ENCODE measurements around the gene TCAP. TPM values are rescaled to one million over a fixed set of nuclear protein-coding genes. Genes with fewer than 3 reads are reported as not detected.
A peak's percentile ranks its signal among the peaks of the same experiment; 100 is the strongest.

Gene TCAP
- total RNA-seq, 1 donor from 2014 or later = 0.98 TPM

DNA sequence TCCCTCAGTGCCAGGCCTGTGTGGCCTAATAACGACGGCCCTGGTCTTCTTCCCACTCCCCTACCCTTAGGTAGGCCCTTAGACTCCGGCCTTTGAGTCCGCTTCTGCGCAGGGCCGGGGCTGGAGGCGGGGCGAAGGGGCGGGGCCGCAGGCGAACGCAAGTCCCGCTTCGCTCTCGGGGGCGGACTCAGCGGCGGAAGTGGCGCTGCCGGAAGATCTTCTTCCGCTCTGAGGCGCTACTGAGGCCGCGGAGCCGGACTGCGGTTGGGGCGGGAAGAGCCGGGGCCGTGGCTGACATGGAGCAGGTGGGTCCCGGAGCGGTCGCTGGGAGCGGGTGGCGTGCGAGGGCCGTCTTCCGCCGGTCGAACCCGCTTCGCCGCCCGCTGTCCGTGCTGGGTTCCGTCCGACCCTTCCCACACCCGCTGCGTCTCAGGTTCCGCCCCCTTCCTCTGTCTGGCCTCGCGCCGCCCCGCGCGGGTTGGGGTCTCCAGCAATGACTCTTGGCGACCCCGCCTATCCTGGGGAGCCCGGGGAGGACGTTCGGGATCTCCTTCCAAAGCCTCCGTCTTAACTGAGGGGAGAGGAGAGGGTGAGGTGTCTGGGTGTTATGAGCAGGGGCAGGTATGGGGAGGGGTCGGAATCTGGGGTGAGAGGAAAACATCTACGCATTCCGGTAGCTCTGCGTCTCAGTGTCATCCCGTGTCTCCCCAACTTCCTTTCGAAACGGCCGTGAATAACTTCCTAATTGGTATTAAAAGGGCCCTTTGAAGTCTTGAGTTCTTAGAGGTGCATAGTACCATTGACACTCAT, 28.0 kb upstream of the TCAP start, which contains the start of gene STARD3:
Gene STARD3 (plus strand): TSS at position 218 of the 810 bp plus-strand sequence. CDS start 16,388 bp downstream, outside the sequence.
- peaks cover 3% of the 10 kb centered on the region for H3K27me3 Mint-ChIP-seq (ENCODE audit: low read depth, unreplicated experiment)
- Histone ChIP-seq H3K27ac (ENCODE audit: low read depth, low read length) (peak within 1 kb of the TSS; percentile 69), H2AFZ (ENCODE audit: low read depth, low read length) (peak within 1 kb of the TSS; percentile 94), H3K79me2 (ENCODE audit: insufficient read depth, low read length) (peaks cover 51% of the 10 kb centered on the region), H4K20me1 (ENCODE audit: insufficient read depth, low read length) (peaks cover 40% of the 10 kb centered on the region), H3K36me3 (ENCODE audit: insufficient read depth, low read length) (no peaks in the 10 kb centered on the region), H3K27me3 (ENCODE audit: insufficient read depth, low read length) (peaks cover 2% of the 10 kb centered on the region), H3K4me2 (ENCODE audit: low read length) (peak within 1 kb of the TSS; percentile 93), H3K4me1 (ENCODE audit: insufficient read depth, low read length) (peaks cover 19% of the 10 kb centered on the region), H3K9me3 (ENCODE audit: insufficient read depth, low read depth, low read length) (no peaks in the 10 kb centered on the region), H3K9ac (ENCODE audit: low read length) (peak within 1 kb of the TSS; percentile 93), H3K4me3 (ENCODE audit: insufficient read depth, low read depth, low read length) (peak within 1 kb of the TSS; percentile 89)
- peak within 1 kb of the TSS; percentile 28 for H3K27ac Mint-ChIP-seq (ENCODE audit: unreplicated experiment)
- peaks cover 3% of the 10 kb centered on the region for H3K36me3 Mint-ChIP-seq (ENCODE audit: low read depth, unreplicated experiment)
- no peaks in the 10 kb centered on the region for H3K9me3 Mint-ChIP-seq (ENCODE audit: unreplicated experiment)
- FAIRE-seq = no peak
- H3K4me3 Mint-ChIP-seq (ENCODE audit: unreplicated experiment) = peak within 1 kb of the TSS; percentile 86
- TF ChIP-seq CTCF (IDR thresholded peaks at IDR 0.05; ENCODE audit: insufficient read depth, low read depth, low read length) = no peak
- TF ChIP-seq EZH2 (IDR thresholded peaks at IDR 0.05; ENCODE audit: insufficient read depth, low read length) = no peak
- DNase-seq (ENCODE audit: low read depth) = peak; percentile 75
- H3K4me1 Mint-ChIP-seq (ENCODE audit: low read depth, unreplicated experiment) = peaks cover 30% of the 10 kb centered on the region

GRCh38 chr17:39638317-39638716, 26.8 kb upstream of the TCAP start:
- Histone ChIP-seq H3K4me2 (ENCODE audit: low read length) (peak overlapping the region; percentile 93), H3K4me3 (ENCODE audit: insufficient read depth, low read depth, low read length) (no peak overlapping the region), H3K27me3 (ENCODE audit: insufficient read depth, low read length) (no peaks in the 10 kb centered on the region), H3K27ac (ENCODE audit: low read depth, low read length) (no peak overlapping the region), H3K36me3 (ENCODE audit: insufficient read depth, low read length) (no peaks in the 10 kb centered on the region), H3K4me1 (ENCODE audit: insufficient read depth, low read length) (peaks cover 25% of the 10 kb centered on the region), H3K9me3 (ENCODE audit: insufficient read depth, low read depth, low read length) (no peaks in the 10 kb centered on the region), H4K20me1 (ENCODE audit: insufficient read depth, low read length) (peaks cover 51% of the 10 kb centered on the region), H3K9ac (ENCODE audit: low read length) (peak overlapping the region; percentile 93), H3K79me2 (ENCODE audit: insufficient read depth, low read length) (peaks cover 63% of the 10 kb centered on the region), H2AFZ (ENCODE audit: low read depth, low read length) (no peak overlapping the region)
- peak overlapping the region; percentile 86 for H3K4me3 Mint-ChIP-seq (ENCODE audit: unreplicated experiment)
- TF ChIP-seq CTCF (IDR thresholded peaks at IDR 0.05; ENCODE audit: insufficient read depth, low read depth, low read length) (no peak), EZH2 (IDR thresholded peaks at IDR 0.05; ENCODE audit: insufficient read depth, low read length) (no peak)
- DNase-seq (ENCODE audit: low read depth) (no peak), FAIRE-seq (no peak)
- no peaks in the 10 kb centered on the region for H3K9me3 Mint-ChIP-seq (ENCODE audit: unreplicated experiment)
- H3K36me3 Mint-ChIP-seq (ENCODE audit: low read depth, unreplicated experiment) = peaks cover 3% of the 10 kb centered on the region
- peaks cover 39% of the 10 kb centered on the region for H3K4me1 Mint-ChIP-seq (ENCODE audit: low read depth, unreplicated experiment)
- H3K27ac Mint-ChIP-seq (ENCODE audit: unreplicated experiment) = no peak overlapping the region
- H3K27me3 Mint-ChIP-seq (ENCODE audit: low read depth, unreplicated experiment) = no peaks in the 10 kb centered on the region

- Mint-ChIP-seq H3K27me3 (ENCODE audit: low read depth, unreplicated experiment) (no peaks in the 10 kb centered on the region), H3K4me1 (ENCODE audit: low read depth, unreplicated experiment) (peaks cover 43% of the 10 kb centered on the region), H3K9me3 (ENCODE audit: unreplicated experiment) (no peaks in the 10 kb centered on the region), H3K36me3 (ENCODE audit: low read depth, unreplicated experiment) (peaks cover 3% of the 10 kb centered on the region), H3K4me3 (ENCODE audit: unreplicated experiment) (peak overlapping the region; percentile 69), H3K27ac (ENCODE audit: unreplicated experiment) (peak overlapping the region; percentile 93)
- FAIRE-seq (no peak), DNase-seq (ENCODE audit: low read depth) (no peak)
- Histone ChIP-seq H3K27me3 (ENCODE audit: insufficient read depth, low read length) (no peaks in the 10 kb centered on the region), H3K4me1 (ENCODE audit: insufficient read depth, low read length) (peaks cover 28% of the 10 kb centered on the region), H3K9ac (ENCODE audit: low read length) (no peak overlapping the region), H3K36me3 (ENCODE audit: insufficient read depth, low read length) (no peaks in the 10 kb centered on the region), H3K27ac (ENCODE audit: low read depth, low read length) (no peak overlapping the region), H3K4me3 (ENCODE audit: insufficient read depth, low read depth, low read length) (no peak overlapping the region), H3K4me2 (ENCODE audit: low read length) (no peak overlapping the region), H4K20me1 (ENCODE audit: insufficient read depth, low read length) (peaks cover 59% of the 10 kb centered on the region), H3K79me2 (ENCODE audit: insufficient read depth, low read length) (peaks cover 70% of the 10 kb centered on the region), H3K9me3 (ENCODE audit: insufficient read depth, low read depth, low read length) (no peaks in the 10 kb centered on the region), H2AFZ (ENCODE audit: low read depth, low read length) (no peak overlapping the region)
- no peak for TF ChIP-seq CTCF (IDR thresholded peaks at IDR 0.05; ENCODE audit: insufficient read depth, low read depth, low read length)
- TF ChIP-seq EZH2 (IDR thresholded peaks at IDR 0.05; ENCODE audit: insufficient read depth, low read length) = no peak
These were observed 26.1 kb upstream of the TCAP start for GRCh38 chr17:39639043-39639442.

Data from astrocyte (in vitro differentiated cells and primary cell).